B cell (primary cell): ENCODE results near the gene UNC5C. TPM values are rescaled to one million over a fixed set of nuclear protein-coding genes. Genes with fewer than 3 reads are reported as not detected.

Experiments
- ATAC-seq: fragments of 200-7000 bp; cut with Tn5 transposase; one replicate; pipeline ENCODE4 v1.10.0; 2021; ENCODE audit warnings: low read depth, mild to moderate bottlenecking, moderate number of reproducible peaks, moderate library complexity
- CTCF ChIA-PET: fragments of 350-600 bp; sonication (Branson Sonifier 250); formaldehyde crosslinking; loops from one replicate; lab custom pipeline; 2021; ENCODE audit warnings: antibody characterized with exemption, inconsistent platforms; lab: Charles Lee
- POLR2A ChIA-PET: fragments of 350-600 bp; sonication (Branson Sonifier 250); formaldehyde crosslinking; loops from one replicate; lab custom pipeline; 2021; ENCODE audit warnings: antibody characterized with exemption; lab: Charles Lee
- DNase-seq: peaks from one replicate; pipeline ENCODE4 v3.0.0; 2013
- H2AFZ ChIP-seq: 2 replicates; pipeline ENCODE4 v1.6.1; 2012; ENCODE audit warnings: mild to moderate bottlenecking, low read depth, low read length; ENCODE audit not compliant: insufficient read depth, poor library complexity, severe bottlenecking
- H3K27ac ChIP-seq, 2 donors: 1 replicate in 1 of 2; 2 replicates in 1 of 2; pipeline ENCODE4 v1.5.1; 2012 to 2013; ENCODE audit warnings: low read length in 2 of 2, mild to moderate bottlenecking in 2 of 2, moderate library complexity in 1 of 2
- H3K27me3 ChIP-seq, 4 experiments: fragments of 200-600 bp in 1 of 4; sonication (generic) in 1 of 4; replicated peaks in 1 of 4; 1 replicate in 2 of 4; 2 replicates in 2 of 4; pipeline versions ENCODE4 v1.6.1 to v1.7.0; 2013 to 2016; ENCODE audit warnings: low read length in 3 of 4, mild to moderate bottlenecking in 2 of 4, mixed read lengths in 1 of 4, moderate library complexity in 1 of 4; ENCODE audit not compliant: insufficient read depth in 4 of 4, control insufficient read depth in 3 of 4; ENCODE audit errors: control extremely low read depth in 1 of 4
- H3K36me3 ChIP-seq, 2 experiments: replicated peaks in 1 of 2; 1 replicate in 1 of 2; 2 replicates in 1 of 2; pipeline versions ENCODE4 v1.6.1 to v1.7.1; 2013; ENCODE audit warnings: low read length in 1 of 2; ENCODE audit not compliant: insufficient read depth in 2 of 2, control insufficient read depth in 1 of 2; ENCODE audit errors: control extremely low read depth in 1 of 2, extremely low read depth in 1 of 2
- H3K4me1 ChIP-seq, 2 donors: fragments of 200-600 bp in 1 of 2; sonication (generic) in 1 of 2; 1 replicate in 1 of 2; 2 replicates in 1 of 2; pipeline versions ENCODE4 v1.5.1 to v1.6.1; 2013 to 2017; ENCODE audit warnings: low read length in 2 of 2; ENCODE audit not compliant: control insufficient read depth in 2 of 2, insufficient read depth in 2 of 2
- H3K4me2 ChIP-seq: replicated peaks from 2 replicates; pipeline ENCODE3; 2012; ENCODE audit warnings: mild to moderate bottlenecking, low read depth, low read length; ENCODE audit not compliant: poor library complexity, severe bottlenecking
- H3K4me3 ChIP-seq, 5 experiments: fragments of 200-600 bp in 1 of 5; sonication (generic) in 1 of 5; 1 replicate in 3 of 5; 2 replicates in 2 of 5; pipeline versions ENCODE4 v1.5.1 to v1.7.0; 2011 to 2016; ENCODE audit warnings: low read length in 4 of 5, mild to moderate bottlenecking in 4 of 5, low read depth in 2 of 5, control low read depth in 1 of 5, moderate library complexity in 1 of 5; ENCODE audit not compliant: insufficient read depth in 1 of 5; ENCODE audit errors: control extremely low read depth in 1 of 5, extremely low read depth in 1 of 5
- H3K79me2 ChIP-seq: fragments of 200-600 bp; sonication (generic); one replicate; pipeline ENCODE4 v1.6.0; 2016; ENCODE audit warnings: low read length; ENCODE audit not compliant: control insufficient read depth, insufficient read depth
- H3K9ac ChIP-seq: fragments of 200-600 bp; sonication (generic); 2 replicates; pipeline ENCODE4 v1.6.1; 2017; ENCODE audit warnings: mild to moderate bottlenecking, low read length, moderate library complexity
- H3K9me3 ChIP-seq, 3 donors: one replicate each; pipeline versions ENCODE4 v1.6.1 to v1.7.1; 2013; ENCODE audit warnings: low read length in 2 of 3; ENCODE audit not compliant: control insufficient read depth in 2 of 3, insufficient read depth in 1 of 3; ENCODE audit errors: control extremely low read depth in 1 of 3
- H4K20me1 ChIP-seq: 2 replicates; pipeline ENCODE4 v1.6.0; 2012; ENCODE audit warnings: mild to moderate bottlenecking, low read length; ENCODE audit not compliant: insufficient read depth, control insufficient read depth, poor library complexity, severe bottlenecking
- H3K27ac Mint-ChIP-seq: one replicate; pipeline ENCODE4 v1.8.0; 2021; ENCODE audit warnings: mixed read lengths
- H3K27me3 Mint-ChIP-seq: one replicate; pipeline ENCODE4 v1.8.0; 2021; ENCODE audit warnings: mixed read lengths
- H3K4me1 Mint-ChIP-seq: one replicate; pipeline ENCODE4 v1.8.0; 2021; ENCODE audit warnings: mixed read lengths
- H3K4me3 Mint-ChIP-seq: one replicate; pipeline ENCODE4 v1.8.0; 2021; ENCODE audit warnings: mixed read lengths
- H3K9me3 Mint-ChIP-seq: one replicate; pipeline ENCODE4 v1.8.0; 2022; ENCODE audit warnings: mixed read lengths; ENCODE audit not compliant: insufficient read depth
- EZH2 ChIP-seq: IDR thresholded peaks from 2 replicates; pipeline ENCODE4 v1.6.1; 2012; ENCODE audit warnings: borderline replicate concordance, low read depth, mild to moderate bottlenecking, moderate library complexity, low read length; ENCODE audit not compliant: insufficient read depth, poor library complexity, severe bottlenecking
- WGBS: methylation state at CpG from one replicate; pipeline ENCODE4 v1.1.5; 2013; ENCODE audit warnings: missing lambda C conversion rate; ENCODE audit not compliant: insufficient coverage; 5-methylcytosine and 5-hydroxymethylcytosine counted together
- intact Hi-C: fragments of 100-400 bp; cut with micrococcal nuclease; formaldehyde crosslinking; loops from one replicate; pipeline ENCODE4 v1.10.0; 2022
- polyA plus RNA-seq: library from polyadenylated mRNA; depleted of rRNA; stranded (reverse); fragments of >200 nt; gene quantifications from 2 replicates; pipeline ENCODE4 v1.2.3, GENCODE V29; 2012
- total RNA-seq, 2 donors: library from RNA; stranded (reverse); fragments of 120-200 nt in 1 of 2; gene quantifications; 1 replicate in 1 of 2; 2 replicates in 1 of 2; pipeline versions ENCODE4 v1.2.3 to v1.2.4, GENCODE V29; 2013 to 2022
- TF ChIP-seq, protein P1 (sequence below): fragments of 200-600 bp; IDR thresholded peaks from one replicate; pipeline ENCODE4 v1.8.0; 2022; ENCODE audit warnings: antibody characterized with exemption, mild to moderate bottlenecking

UNC5C gene
- total and polyA plus RNA-seq, 2 donors (not counting 1 experiment from before 2014, with no cell fraction given) = not detected

DNA sequence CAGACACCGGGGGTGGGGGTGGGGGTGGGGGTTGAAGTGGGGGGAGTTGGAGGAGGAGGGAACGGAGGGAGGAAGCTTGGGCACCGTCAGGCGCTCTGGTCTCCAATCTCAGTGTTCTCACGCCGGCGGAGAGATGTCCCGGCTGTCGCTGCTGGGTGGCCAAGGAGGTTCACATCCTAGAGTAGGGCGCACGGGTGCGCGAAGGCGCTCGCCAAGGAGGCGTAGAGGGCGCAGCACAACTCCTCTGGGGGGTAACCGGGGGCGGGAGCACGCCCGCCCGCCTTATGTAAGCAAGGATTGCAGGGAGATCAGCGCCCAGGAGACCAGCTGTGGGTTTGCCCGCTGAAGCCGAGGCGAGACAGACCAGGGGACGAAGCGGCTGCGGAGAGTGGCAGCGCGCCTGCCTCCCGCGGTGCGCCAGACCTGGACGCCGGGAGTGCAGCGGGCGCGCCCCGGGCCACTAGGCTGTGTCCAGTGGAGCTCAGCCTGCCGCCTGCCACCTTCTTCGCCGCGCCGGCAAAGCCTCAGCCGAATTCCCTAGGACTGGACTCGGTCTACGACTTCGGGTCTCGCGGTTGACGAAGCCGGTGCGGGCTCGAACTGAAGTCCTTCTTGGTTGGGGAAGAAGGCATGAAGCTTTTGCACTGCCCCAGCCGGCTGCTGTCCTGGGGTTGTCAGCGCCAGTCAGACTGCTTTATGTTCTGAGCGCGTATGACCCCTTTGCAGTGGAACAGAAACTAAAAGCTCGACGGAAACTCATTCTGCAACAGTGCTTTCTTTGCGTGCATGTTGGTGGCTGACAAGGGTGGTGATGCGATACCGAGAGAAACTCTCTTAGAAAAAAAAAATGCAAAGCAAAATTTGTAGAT lies 707 bp upstream of the UNC5C start:
- H3K4me2 ChIP-seq = peak overlapping the region; percentile 51
- H3K4me3 ChIP-seq = peak overlapping the region in 2 of 5 experiments; percentile 15 to 24

More for the DNA sequence above, 707 bp upstream of the UNC5C start:
- Mint-ChIP-seq H3K4me1 (peaks cover 10% of the 10 kb centered on the region), H3K27me3 (peaks cover 39% of the 10 kb centered on the region), H3K9me3 (no peaks in the 10 kb centered on the region), H3K27ac (no peak overlapping the region), H3K4me3 (peak overlapping the region; percentile 49)
- Histone ChIP-seq H2AFZ (no peak overlapping the region), H3K79me2 (no peaks in the 10 kb centered on the region), H4K20me1 (no peaks in the 10 kb centered on the region), H3K9me3 (peaks cover 0 to 14% (median 0%) of the 10 kb centered on the region in 3 donors), H3K27ac (no peak overlapping the region), H3K9ac (no peak overlapping the region), H3K36me3 (no peaks in the 10 kb centered on the region), H3K4me1 (peaks cover 0 to 9% of the 10 kb centered on the region in 2 donors), H3K27me3 (peaks cover 0 to 31% (median 11%) of the 10 kb centered on the region in 4 experiments)
- intact Hi-C loops = no loop called here
- ATAC-seq = no peak
- 3% methylated on average over 63 of the region's 64 CpGs for WGBS
- ChIA-PET POLR2A (no interaction called here), CTCF (no interaction called here)
- TF ChIP-seq EZH2 = no peak
- TF ChIP-seq, protein P1, sequence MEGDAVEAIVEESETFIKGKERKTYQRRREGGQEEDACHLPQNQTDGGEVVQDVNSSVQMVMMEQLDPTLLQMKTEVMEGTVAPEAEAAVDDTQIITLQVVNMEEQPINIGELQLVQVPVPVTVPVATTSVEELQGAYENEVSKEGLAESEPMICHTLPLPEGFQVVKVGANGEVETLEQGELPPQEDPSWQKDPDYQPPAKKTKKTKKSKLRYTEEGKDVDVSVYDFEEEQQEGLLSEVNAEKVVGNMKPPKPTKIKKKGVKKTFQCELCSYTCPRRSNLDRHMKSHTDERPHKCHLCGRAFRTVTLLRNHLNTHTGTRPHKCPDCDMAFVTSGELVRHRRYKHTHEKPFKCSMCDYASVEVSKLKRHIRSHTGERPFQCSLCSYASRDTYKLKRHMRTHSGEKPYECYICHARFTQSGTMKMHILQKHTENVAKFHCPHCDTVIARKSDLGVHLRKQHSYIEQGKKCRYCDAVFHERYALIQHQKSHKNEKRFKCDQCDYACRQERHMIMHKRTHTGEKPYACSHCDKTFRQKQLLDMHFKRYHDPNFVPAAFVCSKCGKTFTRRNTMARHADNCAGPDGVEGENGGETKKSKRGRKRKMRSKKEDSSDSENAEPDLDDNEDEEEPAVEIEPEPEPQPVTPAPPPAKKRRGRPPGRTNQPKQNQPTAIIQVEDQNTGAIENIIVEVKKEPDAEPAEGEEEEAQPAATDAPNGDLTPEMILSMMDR = no peak
- no peak for DNase-seq
